ENCODE results near the gene WDR11.
A peak's percentile ranks its signal among the peaks of the same experiment; 100 is the strongest.

The WDR11 gene

DNA sequence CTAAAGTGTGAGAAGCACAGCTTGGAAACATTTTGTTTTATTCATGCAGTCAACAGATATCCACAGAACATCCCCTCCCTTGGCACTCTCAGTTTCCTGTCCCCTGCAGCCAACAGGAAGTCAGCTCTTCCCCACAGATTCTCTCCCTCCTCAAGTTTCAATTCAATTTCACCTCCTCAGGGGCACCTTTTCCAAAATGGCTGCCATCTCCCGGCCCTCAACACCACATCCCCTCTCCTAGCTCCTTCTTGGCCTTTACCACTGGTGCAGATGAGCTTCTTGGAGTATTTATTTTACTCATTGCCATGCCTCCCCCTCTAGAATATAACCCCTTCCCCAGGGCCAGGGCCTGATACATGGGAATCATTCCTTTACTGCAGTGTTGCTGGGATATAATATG, 94.0 kb downstream of the WDR11 start:
- DNase-seq = no peak

DNA sequence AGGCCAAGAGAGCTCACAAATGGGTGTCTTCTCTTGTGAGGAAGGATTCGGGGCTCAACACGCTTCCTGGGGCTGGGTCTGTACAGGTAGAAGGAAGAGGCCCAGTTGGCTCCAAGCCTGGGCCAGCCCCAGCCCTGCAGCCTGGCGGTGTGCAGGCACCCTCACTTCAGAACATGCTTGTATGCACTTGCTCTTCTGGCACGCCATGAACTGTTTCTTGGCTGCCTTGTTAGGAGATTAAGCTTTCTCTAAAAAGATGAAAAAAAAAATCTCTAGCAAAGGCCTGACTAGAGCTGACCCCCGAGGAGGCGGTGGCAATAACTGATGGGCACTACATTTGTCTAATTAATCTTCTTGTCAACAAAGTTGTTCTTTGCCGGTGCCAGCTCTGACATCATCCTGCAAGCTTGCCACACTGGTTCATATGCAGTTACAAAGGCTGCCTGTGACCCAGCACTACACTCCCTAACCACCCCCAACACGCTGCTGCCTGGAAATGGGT, 94.7 kb downstream of the WDR11 start:
- DNase-seq = no peak

DNA sequence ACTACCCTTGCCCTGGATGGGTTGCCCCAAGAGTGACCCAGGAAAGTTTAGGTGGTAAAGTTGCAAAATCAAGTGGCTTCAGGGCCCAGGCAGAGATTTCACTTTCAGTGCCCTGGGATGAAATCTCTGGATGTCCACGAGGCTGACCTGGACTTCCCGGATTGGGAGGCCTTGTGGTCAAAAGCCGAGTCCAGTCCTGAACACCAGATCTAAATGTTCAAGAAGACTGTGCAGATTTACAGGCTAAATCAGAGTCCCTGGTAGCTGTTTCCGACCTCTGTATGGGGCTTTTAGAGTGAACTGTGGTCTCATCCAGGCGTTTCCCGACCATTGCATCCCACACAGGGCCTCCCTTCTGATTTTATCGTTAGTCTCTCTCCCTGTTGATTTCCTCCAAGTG, 95.3 kb downstream of the WDR11 start:
- DNase-seq = no peak

DNA sequence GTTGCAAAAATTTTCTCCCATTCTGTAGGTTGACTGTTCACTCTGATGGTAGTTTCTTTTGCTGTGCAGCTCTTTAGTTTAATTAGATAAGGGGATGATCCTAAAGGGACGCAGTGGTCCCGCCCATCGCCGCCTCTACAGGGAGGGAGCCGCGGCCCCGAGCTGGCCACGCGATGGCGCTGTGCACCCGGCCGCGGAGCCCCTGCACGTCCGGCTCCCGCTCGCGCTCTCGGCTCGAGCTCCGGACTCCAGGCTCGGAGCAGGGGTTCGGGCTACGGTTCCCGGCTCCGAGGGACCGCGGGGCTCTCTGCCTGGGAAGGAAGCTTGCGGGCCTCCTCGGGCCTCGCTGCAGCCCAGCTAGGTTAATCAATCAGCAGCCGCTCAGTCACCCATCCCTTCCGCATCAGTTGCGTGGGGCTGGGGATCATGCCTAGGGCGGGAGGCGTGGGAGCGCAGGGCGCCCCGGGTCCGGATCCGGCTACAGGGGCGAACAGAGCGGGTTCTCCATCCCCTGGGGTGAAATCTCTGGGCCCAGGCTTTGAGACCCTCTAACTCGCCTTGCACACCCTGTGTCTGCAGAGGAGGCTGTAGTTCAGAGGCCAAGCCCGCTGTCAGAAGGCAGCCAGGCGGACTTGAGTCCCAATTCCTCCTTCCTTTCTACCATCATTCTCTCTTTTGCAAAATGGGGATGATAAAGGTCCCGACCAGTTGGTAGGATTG, 97.9 kb downstream of the WDR11 start:
- peak; percentile 55 for DNase-seq

DNA sequence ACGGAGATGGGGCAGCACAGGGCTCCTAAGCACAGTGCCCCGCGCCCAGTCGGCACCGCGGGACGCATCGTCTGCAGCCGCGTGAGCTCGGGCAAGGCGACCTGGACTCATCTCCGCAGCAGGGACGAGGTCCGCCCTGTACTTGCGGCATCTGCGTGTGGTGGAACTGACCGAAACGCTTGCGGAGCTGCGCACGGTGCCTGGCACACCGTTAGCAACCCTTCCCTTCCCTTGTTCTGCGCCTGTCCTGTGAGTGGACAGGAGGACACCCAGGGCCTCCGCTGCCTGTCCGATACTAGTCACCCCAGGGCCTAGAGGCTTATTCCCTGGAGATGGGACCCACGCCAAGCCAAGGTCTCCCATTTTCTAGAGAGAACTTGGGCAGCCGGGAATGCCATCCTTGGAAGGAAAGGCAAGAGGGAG, 98.5 kb downstream of the WDR11 start:
- DNase-seq = no peak

DNA sequence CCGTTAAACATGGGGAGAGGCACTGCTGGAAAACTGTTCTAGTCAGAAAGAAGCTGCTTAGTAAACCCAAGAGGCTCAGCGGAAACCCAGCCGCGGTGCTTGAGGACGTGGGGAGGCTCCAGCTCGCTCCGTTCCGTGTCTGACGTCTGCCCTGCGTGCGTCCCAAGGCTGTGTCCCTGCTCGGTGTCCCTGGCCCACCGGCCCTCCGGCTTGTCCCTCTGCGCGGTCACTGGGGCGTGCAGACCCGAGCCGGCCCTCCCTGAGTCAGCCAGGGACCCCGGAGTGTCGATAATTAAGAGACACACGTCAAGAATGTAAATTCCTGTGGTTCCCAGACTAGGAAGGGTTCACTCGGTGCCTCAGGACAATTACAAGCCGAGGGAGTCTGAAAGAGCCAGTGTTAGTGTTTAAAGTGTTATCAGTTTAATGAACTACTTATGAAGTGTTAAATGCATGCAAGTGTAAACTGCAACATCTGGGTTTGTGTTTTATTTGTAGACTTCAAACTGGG, 98.9 kb downstream of the WDR11 start:
- DNase-seq = no peak

DNA sequence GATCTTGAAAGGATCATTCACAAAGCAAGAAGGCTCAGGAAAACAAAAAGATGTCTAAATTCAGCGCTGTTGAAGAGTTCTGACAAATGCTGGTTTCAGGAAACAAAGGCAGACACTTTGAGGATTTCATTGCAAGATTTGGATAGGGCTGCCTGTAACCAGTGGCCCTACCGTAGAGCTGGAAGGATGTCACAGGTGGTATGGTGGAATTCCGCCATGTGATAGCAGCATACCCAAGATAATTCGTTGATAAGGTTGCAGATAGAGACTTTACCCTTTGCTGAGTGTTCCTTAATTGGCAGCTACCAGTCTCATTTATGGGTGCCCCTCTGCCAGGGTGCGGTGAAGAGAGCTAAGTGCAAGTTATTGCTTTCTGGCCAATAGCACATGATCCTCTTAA, 100.1 kb downstream of the WDR11 start:
- DNase-seq = no peak

DNA sequence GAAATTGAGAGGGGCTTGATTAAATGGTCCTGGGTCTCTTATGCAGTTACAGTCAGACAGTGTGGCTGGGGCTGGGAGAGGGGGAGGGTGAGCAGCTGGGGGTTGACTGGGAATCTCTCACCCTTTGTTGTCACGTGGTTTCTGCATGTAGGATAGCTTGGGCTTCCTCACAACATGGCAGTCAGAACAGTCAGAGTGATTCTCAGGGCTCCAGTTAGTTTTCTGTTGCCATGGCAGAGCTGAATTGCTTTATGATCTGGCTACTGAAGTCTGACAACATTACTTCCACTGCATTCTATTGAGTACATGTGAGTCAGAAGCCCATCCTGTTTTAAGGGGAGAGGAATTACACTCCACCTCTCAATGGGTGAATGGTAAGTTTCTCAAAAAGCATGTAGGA, 102.7 kb downstream of the WDR11 start:
- DNase-seq = no peak
